Hematopoietic multipotent progenitor cell (in vitro differentiated cells): ENCODE data around the gene SCAANT1. TPM values are rescaled to one million over a fixed set of nuclear protein-coding genes. Genes with fewer than 3 reads are reported as not detected.

Experiments used
- DNase-seq, 3 donors: peaks; one replicate each; pipeline ENCODE4 v3.0.0-alpha.2; 2011 to 2015; ENCODE audit warnings: low read depth in 2 of 3, low spot score in 2 of 3
- total RNA-seq: library from RNA; depleted of rRNA; stranded (reverse); fragments of >200 nt; gene quantifications from one replicate; pipeline ENCODE4 v1.2.3, GENCODE V29; 2012

SCAANT1 gene
- total RNA-seq, 1 donor = not detected

- DNase-seq = peak in 1 of 3 donors; percentile 49
These were observed 22.1 kb upstream of the SCAANT1 start for GRCh38 chr3:63934041-63934866.

GRCh38 chr3:63933459-63933858, 21.3 kb upstream of the SCAANT1 start:
- peak in 2 of 3 donors; percentile 36 to 70 for DNase-seq

- no peak for DNase-seq
These were observed 20.5 kb upstream of the SCAANT1 start for GRCh38 chr3:63932509-63933212.

GRCh38 chr3:63931290-63931689, 19.1 kb upstream of the SCAANT1 start:
- DNase-seq = peak in 1 of 3 donors; percentile 14

- DNase-seq = no peak
These were observed 15.5 kb upstream of the SCAANT1 start for GRCh38 chr3:63927422-63928280.

- no peak for DNase-seq
These were observed 14.1 kb upstream of the SCAANT1 start for GRCh38 chr3:63926309-63926708.

- DNase-seq = no peak
These were observed 10.5 kb upstream of the SCAANT1 start for GRCh38 chr3:63922491-63923199.

- peak in 2 of 3 donors; percentile 31 to 67 for DNase-seq
These were observed 9.7 kb upstream of the SCAANT1 start for GRCh38 chr3:63921741-63922482.

GRCh38 chr3:63920001-63920400, 7.8 kb upstream of the SCAANT1 start:
- no peak for DNase-seq

GRCh38 chr3:63918321-63918720, 6.1 kb upstream of the SCAANT1 start:
- DNase-seq = no peak

- DNase-seq = peak in 1 of 3 donors; percentile 59
These were observed 2.1 kb upstream of the SCAANT1 start for GRCh38 chr3:63914312-63914711.

GRCh38 chr3:63912768-63913588, 795 bp upstream of the SCAANT1 start:
- peak in 2 of 3 donors; percentile 54 to 60 for DNase-seq

- peak in 1 of 3 donors; percentile 30 for DNase-seq
These were observed 692 bp downstream of the SCAANT1 start for GRCh38 chr3:63911509-63911872.

- peak in 2 of 3 donors; percentile 21 to 30 for DNase-seq
These were observed 1.3 kb downstream of the SCAANT1 start for GRCh38 chr3:63910891-63911290.

- DNase-seq = no peak
These were observed 2.2 kb downstream of the SCAANT1 start for GRCh38 chr3:63910001-63910400.

GRCh38 chr3:63909431-63909830, 2.8 kb downstream of the SCAANT1 start:
- DNase-seq = no peak

GRCh38 chr3:63908776-63909175, 3.4 kb downstream of the SCAANT1 start:
- no peak for DNase-seq

- DNase-seq = no peak
These were observed 4.0 kb downstream of the SCAANT1 start for GRCh38 chr3:63908081-63908736.
